Nephron progenitor cell (in vitro differentiated cells): ENCODE data around the gene CNTN5.

ENCODE experiments used
- DNase-seq: peaks from one replicate; pipeline ENCODE4 v3.0.0; 2021
- H3K27ac Mint-ChIP-seq: 2 replicates; pipeline ENCODE4 v1.8.0; 2021; ENCODE audit warnings: mild to moderate bottlenecking, moderate library complexity, mixed read lengths
- H3K27me3 Mint-ChIP-seq: 2 replicates; pipeline ENCODE4 v1.8.0; 2021; ENCODE audit warnings: mild to moderate bottlenecking, low read depth, mixed read lengths; ENCODE audit not compliant: poor library complexity
- H3K36me3 Mint-ChIP-seq: 2 replicates; pipeline ENCODE4 v1.8.0; 2021; ENCODE audit warnings: low read depth, mixed read lengths
- H3K4me1 Mint-ChIP-seq: 2 replicates; pipeline ENCODE4 v1.8.0; 2021; ENCODE audit warnings: mixed read lengths
- H3K4me3 Mint-ChIP-seq: 2 replicates; pipeline ENCODE4 v1.8.0; 2021; ENCODE audit warnings: mild to moderate bottlenecking, moderate library complexity, mixed read lengths
- H3K9me3 Mint-ChIP-seq: 2 replicates; pipeline ENCODE4 v1.8.0; 2021; ENCODE audit warnings: mild to moderate bottlenecking, moderate library complexity, mixed read lengths
- CTCF ChIP-seq: fragments of 200-600 bp; sonication (generic); IDR thresholded peaks from 2 replicates; pipeline ENCODE4 v1.5.0; 2021; ENCODE audit warnings: antibody characterized with exemption

Gene CNTN5

GRCh38 chr11:99333621-99334020 lies 312.9 kb downstream of the CNTN5 start:
- H3K4me1 Mint-ChIP-seq, result no peaks in the 10 kb centered on the region
- TF ChIP-seq CTCF, result no peak
- peaks cover 4% of the 10 kb centered on the region for H3K27me3 Mint-ChIP-seq
- H3K9me3 Mint-ChIP-seq, result no peaks in the 10 kb centered on the region
- no peak for DNase-seq
- no peak overlapping the region for H3K27ac Mint-ChIP-seq
- no peak overlapping the region for H3K4me3 Mint-ChIP-seq
- no peaks in the 10 kb centered on the region for H3K36me3 Mint-ChIP-seq

GRCh38 chr11:99343117-99343516 lies 322.4 kb downstream of the CNTN5 start:
- TF ChIP-seq CTCF, result no peak
- H3K4me1 Mint-ChIP-seq, result no peaks in the 10 kb centered on the region
- H3K36me3 Mint-ChIP-seq, result no peaks in the 10 kb centered on the region
- H3K27ac Mint-ChIP-seq, result no peak overlapping the region
- H3K27me3 Mint-ChIP-seq, result no peaks in the 10 kb centered on the region
- H3K9me3 Mint-ChIP-seq, result no peaks in the 10 kb centered on the region
- DNase-seq, result no peak
- no peak overlapping the region for H3K4me3 Mint-ChIP-seq

GRCh38 chr11:99349151-99349673 lies 328.5 kb downstream of the CNTN5 start:
- Mint-ChIP-seq H3K9me3 (no peaks in the 10 kb centered on the region), H3K27ac (no peak overlapping the region), H3K4me3 (no peak overlapping the region), H3K4me1 (no peaks in the 10 kb centered on the region), H3K27me3 (no peaks in the 10 kb centered on the region), H3K36me3 (no peaks in the 10 kb centered on the region)
- TF ChIP-seq CTCF, result no peak
- DNase-seq, result no peak

GRCh38 chr11:99351624-99352023 lies 330.9 kb downstream of the CNTN5 start:
- no peaks in the 10 kb centered on the region for H3K4me1 Mint-ChIP-seq
- no peaks in the 10 kb centered on the region for H3K9me3 Mint-ChIP-seq
- H3K36me3 Mint-ChIP-seq, result no peaks in the 10 kb centered on the region
- TF ChIP-seq CTCF, result no peak
- no peak for DNase-seq
- no peak overlapping the region for H3K27ac Mint-ChIP-seq
- H3K4me3 Mint-ChIP-seq, result no peak overlapping the region
- no peaks in the 10 kb centered on the region for H3K27me3 Mint-ChIP-seq

GRCh38 chr11:99352642-99353041 lies 331.9 kb downstream of the CNTN5 start:
- no peaks in the 10 kb centered on the region for H3K36me3 Mint-ChIP-seq
- no peak for DNase-seq
- no peak for TF ChIP-seq CTCF
- no peaks in the 10 kb centered on the region for H3K9me3 Mint-ChIP-seq
- H3K4me3 Mint-ChIP-seq, result no peak overlapping the region
- H3K27me3 Mint-ChIP-seq, result no peaks in the 10 kb centered on the region
- H3K4me1 Mint-ChIP-seq, result no peaks in the 10 kb centered on the region
- H3K27ac Mint-ChIP-seq, result no peak overlapping the region

GRCh38 chr11:99366546-99366945 lies 345.8 kb downstream of the CNTN5 start:
- Mint-ChIP-seq H3K4me3 (no peak overlapping the region), H3K27ac (no peak overlapping the region), H3K36me3 (no peaks in the 10 kb centered on the region), H3K9me3 (no peaks in the 10 kb centered on the region), H3K27me3 (peaks cover 4% of the 10 kb centered on the region), H3K4me1 (no peaks in the 10 kb centered on the region)
- no peak for DNase-seq
- TF ChIP-seq CTCF, result no peak
